ENCODE measurements around the gene IL23R.
"Not testable (repeated sequence)": the region's sequence is repeated elsewhere in the genome, so short reads cannot be mapped to it uniquely, and the experiment has no call there.

The IL23R gene

GRCh38 chr1:67204298-67204980, 38.2 kb downstream of the IL23R start:
- Histone ChIP-seq H3K4me3 (ENCODE audit: insufficient read depth, low read length, poor library complexity, severe bottlenecking) (no peak overlapping the region), H3K9me2 (replicated peaks; ENCODE audit: insufficient read depth, low read length) (no peaks in the 10 kb centered on the region), H3K36me3 (ENCODE audit: low read length) (no peaks in the 10 kb centered on the region), H3K27ac (ENCODE audit: low read depth, low read length) (no peak overlapping the region), H3F3A (ENCODE audit: insufficient read depth) (no peaks in the 10 kb centered on the region), H4K20me1 (ENCODE audit: low read depth, low read length) (no peaks in the 10 kb centered on the region), H3K9ac (ENCODE audit: low read length) (no peak overlapping the region), H2AFZ (ENCODE audit: low read depth, low read length, severe bottlenecking) (no peak overlapping the region), H3K27me3 (ENCODE audit: low read length) (no peaks in the 10 kb centered on the region), H3K4me2 (ENCODE audit: low read depth, low read length, poor library complexity, severe bottlenecking) (no peak overlapping the region), H3K9me3 (ENCODE audit: insufficient read depth, low read length) (no peaks in the 10 kb centered on the region), H3K79me2 (ENCODE audit: insufficient read depth, low read length) (no peaks in the 10 kb centered on the region)
- no peak for TF ChIP-seq EZH2phosphoT487 (conservative IDR thresholded peaks at IDR 0.05; ENCODE audit: low read length)
- TF ChIP-seq, protein P1, sequence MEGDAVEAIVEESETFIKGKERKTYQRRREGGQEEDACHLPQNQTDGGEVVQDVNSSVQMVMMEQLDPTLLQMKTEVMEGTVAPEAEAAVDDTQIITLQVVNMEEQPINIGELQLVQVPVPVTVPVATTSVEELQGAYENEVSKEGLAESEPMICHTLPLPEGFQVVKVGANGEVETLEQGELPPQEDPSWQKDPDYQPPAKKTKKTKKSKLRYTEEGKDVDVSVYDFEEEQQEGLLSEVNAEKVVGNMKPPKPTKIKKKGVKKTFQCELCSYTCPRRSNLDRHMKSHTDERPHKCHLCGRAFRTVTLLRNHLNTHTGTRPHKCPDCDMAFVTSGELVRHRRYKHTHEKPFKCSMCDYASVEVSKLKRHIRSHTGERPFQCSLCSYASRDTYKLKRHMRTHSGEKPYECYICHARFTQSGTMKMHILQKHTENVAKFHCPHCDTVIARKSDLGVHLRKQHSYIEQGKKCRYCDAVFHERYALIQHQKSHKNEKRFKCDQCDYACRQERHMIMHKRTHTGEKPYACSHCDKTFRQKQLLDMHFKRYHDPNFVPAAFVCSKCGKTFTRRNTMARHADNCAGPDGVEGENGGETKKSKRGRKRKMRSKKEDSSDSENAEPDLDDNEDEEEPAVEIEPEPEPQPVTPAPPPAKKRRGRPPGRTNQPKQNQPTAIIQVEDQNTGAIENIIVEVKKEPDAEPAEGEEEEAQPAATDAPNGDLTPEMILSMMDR (IDR thresholded peaks at IDR 0.05; ENCODE audit: insufficient read depth, low read length, poor library complexity, severe bottlenecking), result no peak

DNA sequence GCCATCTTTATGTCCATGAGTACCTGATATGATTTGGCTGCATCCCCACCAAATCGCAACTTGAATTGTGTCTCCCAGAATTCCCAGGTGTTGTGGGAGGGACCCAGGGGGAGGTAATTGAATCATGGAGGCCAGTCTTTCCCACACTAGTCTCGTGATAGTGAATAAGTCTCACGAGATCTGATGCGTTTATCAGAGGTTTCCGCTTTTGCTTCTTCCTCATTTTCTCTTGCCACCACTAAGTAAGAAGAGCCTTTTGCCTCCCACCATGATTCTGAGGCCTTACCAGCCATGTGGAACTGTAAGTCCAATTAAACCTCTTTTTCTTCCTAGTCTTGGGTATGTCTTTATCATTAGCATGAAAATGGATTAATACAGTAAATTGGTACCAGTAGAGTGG, 41.1 kb downstream of the IL23R start:
- H3K9me3 ChIP-seq (ENCODE audit: insufficient read depth, low read length); H3K4me3 ChIP-seq (ENCODE audit: insufficient read depth, low read length, poor library complexity, severe bottlenecking); H3K79me2 ChIP-seq (ENCODE audit: insufficient read depth, low read length); H2AFZ ChIP-seq (ENCODE audit: low read depth, low read length, severe bottlenecking); H3K9ac ChIP-seq (ENCODE audit: low read length); H3K27ac ChIP-seq (ENCODE audit: low read depth, low read length); H3K27me3 ChIP-seq (ENCODE audit: low read length); H3F3A ChIP-seq (ENCODE audit: insufficient read depth); H3K4me2 ChIP-seq (ENCODE audit: low read depth, low read length, poor library complexity, severe bottlenecking); H4K20me1 ChIP-seq (ENCODE audit: low read depth, low read length); H3K9me2 ChIP-seq (replicated peaks; ENCODE audit: insufficient read depth, low read length); H3K36me3 ChIP-seq (ENCODE audit: low read length): not testable (repeated sequence)

- Histone ChIP-seq H3K4me2 (ENCODE audit: low read depth, low read length, poor library complexity, severe bottlenecking) (no peak overlapping the region), H3K36me3 (ENCODE audit: low read length) (no peaks in the 10 kb centered on the region), H3F3A (ENCODE audit: insufficient read depth) (no peaks in the 10 kb centered on the region), H3K9ac (ENCODE audit: low read length) (no peak overlapping the region), H3K27ac (ENCODE audit: low read depth, low read length) (no peak overlapping the region), H3K27me3 (ENCODE audit: low read length) (no peaks in the 10 kb centered on the region), H3K4me3 (ENCODE audit: insufficient read depth, low read length, poor library complexity, severe bottlenecking) (no peak overlapping the region), H3K79me2 (ENCODE audit: insufficient read depth, low read length) (no peaks in the 10 kb centered on the region), H3K9me3 (ENCODE audit: insufficient read depth, low read length) (no peaks in the 10 kb centered on the region), H3K9me2 (replicated peaks; ENCODE audit: insufficient read depth, low read length) (no peaks in the 10 kb centered on the region), H2AFZ (ENCODE audit: low read depth, low read length, severe bottlenecking) (no peak overlapping the region), H4K20me1 (ENCODE audit: low read depth, low read length) (no peaks in the 10 kb centered on the region)
- no peak for TF ChIP-seq EZH2phosphoT487 (conservative IDR thresholded peaks at IDR 0.05; ENCODE audit: low read length)
- TF ChIP-seq, protein P1 (IDR thresholded peaks at IDR 0.05; ENCODE audit: insufficient read depth, low read length, poor library complexity, severe bottlenecking), result no peak
These were observed 42.0 kb downstream of the IL23R start for GRCh38 chr1:67208217-67208616.

DNA sequence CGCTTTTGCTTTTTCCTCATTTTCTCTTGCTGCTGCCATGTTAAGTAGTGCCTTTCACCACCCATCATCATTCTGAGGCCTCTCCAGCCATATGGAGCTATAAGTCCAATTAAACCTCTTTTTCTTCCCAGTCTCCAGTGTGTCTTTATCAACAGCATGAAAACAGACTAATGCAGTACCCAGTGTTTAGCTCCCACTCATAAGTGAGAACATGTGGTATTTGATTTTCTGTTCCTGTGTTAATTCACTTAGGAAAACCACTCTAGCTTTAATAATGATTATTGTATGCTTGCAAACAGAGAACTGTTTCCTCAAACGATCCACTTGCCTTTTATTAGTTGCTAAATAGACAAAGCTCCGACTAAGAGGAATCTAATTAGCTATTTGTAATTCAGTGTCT, 43.3 kb downstream of the IL23R start:
- no peaks in the 10 kb centered on the region for H3F3A ChIP-seq (ENCODE audit: insufficient read depth)
- H2AFZ ChIP-seq (ENCODE audit: low read depth, low read length, severe bottlenecking), result no peak overlapping the region
- no peaks in the 10 kb centered on the region for H3K9me2 ChIP-seq (replicated peaks; ENCODE audit: insufficient read depth, low read length)
- H3K27ac ChIP-seq (ENCODE audit: low read depth, low read length), result no peak overlapping the region
- H3K9me3 ChIP-seq (ENCODE audit: insufficient read depth, low read length), result no peaks in the 10 kb centered on the region
- no peaks in the 10 kb centered on the region for H3K27me3 ChIP-seq (ENCODE audit: low read length)
- no peak overlapping the region for H3K9ac ChIP-seq (ENCODE audit: low read length)
- H3K4me2 ChIP-seq (ENCODE audit: low read depth, low read length, poor library complexity, severe bottlenecking), result no peak overlapping the region
- no peaks in the 10 kb centered on the region for H3K36me3 ChIP-seq (ENCODE audit: low read length)
- H3K4me3 ChIP-seq (ENCODE audit: insufficient read depth, low read length, poor library complexity, severe bottlenecking), result no peak overlapping the region
- H4K20me1 ChIP-seq (ENCODE audit: low read depth, low read length), result no peaks in the 10 kb centered on the region
- no peaks in the 10 kb centered on the region for H3K79me2 ChIP-seq (ENCODE audit: insufficient read depth, low read length)
- TF ChIP-seq, protein P1 (IDR thresholded peaks at IDR 0.05; ENCODE audit: insufficient read depth, low read length, poor library complexity, severe bottlenecking), result no peak

Data from SU-DHL-6 (cell line).